Ovary (tissue), 9 donors: ENCODE data around the gene SIRT3. TPM values are rescaled to one million over a fixed set of nuclear protein-coding genes. Genes with fewer than 3 reads are reported as not detected.
A peak's percentile ranks its signal among the peaks of the same experiment; 100 is the strongest.

Source experiments
- DNase-seq, 5 donors: peaks; one replicate each; pipeline ENCODE4 v3.0.0-alpha.2; 2019 to 2020
- H3K27ac ChIP-seq, 2 donors: fragments of 200-600 bp; one replicate each; pipeline versions ENCODE4 v1.5.1 to v1.8.0; 2019 to 2022
- H3K27me3 ChIP-seq: fragments of 200-600 bp; one replicate; pipeline ENCODE4 v1.8.0; 2022
- H3K36me3 ChIP-seq: fragments of 200-600 bp; sonication (generic); one replicate; pipeline ENCODE4 v1.5.1; 2019
- H3K4me1 ChIP-seq: one replicate; pipeline ENCODE4 v1.8.1; 2013; ENCODE audit warnings: mild to moderate bottlenecking, moderate library complexity; ENCODE audit not compliant: insufficient read depth
- H3K4me3 ChIP-seq: fragments of 200-600 bp; sonication (generic); one replicate; pipeline ENCODE4 v1.5.1; 2017
- H3K9me3 ChIP-seq, 2 donors: fragments of 200-600 bp in 1 of 2; sonication (generic) in 1 of 2; one replicate each; pipeline versions ENCODE4 v1.5.1 to v1.8.1; 2013 to 2019; ENCODE audit warnings: mild to moderate bottlenecking in 1 of 2, moderate library complexity in 1 of 2
- EP300 ChIP-seq: sonication (generic); formaldehyde crosslinking; IDR thresholded peaks from one replicate; pipeline ENCODE4 v1.6.1; 2017; ENCODE audit warnings: antibody characterized with exemption
- POLR2A ChIP-seq: fragments of 450-650 bp; IDR thresholded peaks from one replicate; pipeline ENCODE4 v1.6.1; 2017; ENCODE audit warnings: antibody characterized with exemption, mild to moderate bottlenecking, moderate library complexity
- WGBS, 3 donors: extraction: QIAGEN DNeasy Blood & Tissue Kit in 1 of 3; methylation state at CpG; one replicate each; pipeline versions ENCODE4 v1.1.5 to v1.1.7; 2013 to 2017; 5-methylcytosine and 5-hydroxymethylcytosine counted together
- intact Hi-C, 4 donors: fragments of 100-400 bp; cut with DNase I; formaldehyde crosslinking; loops; one replicate each; pipeline versions ENCODE4 v1.11.0 to v1.15.1; 2022 to 2023
- polyA plus RNA-seq, 2 donors: library from polyadenylated mRNA; stranded (reverse); fragments of 200-250 nt in 1 of 2; fragments of 350-450 nt in 1 of 2; fragmentation: Illumina TruSeq in 1 of 2; extraction: RNeasy Lipid Tissue Mini Kit (QIAGEN cat#74804) in 1 of 2; gene quantifications; one replicate each; pipeline ENCODE4 v1.2.3, GENCODE V29; 2013 to 2014
- total RNA-seq, 7 donors: library from RNA; depleted of rRNA in 2 of 7; stranded (reverse); fragments of >200 nt in 2 of 7; fragmentation: NEBNext Ultra II Directional in 3 of 7; extraction: Animal tissue kit (Norgen Biotek cat#: 25700) in 3 of 7; gene quantifications; one replicate each; pipeline versions ENCODE4 v1.1.0 to v1.2.4, GENCODE V29; 2016 to 2023
- TF ChIP-seq, protein P1 (sequence below), 3 donors: fragments of 450-650 bp in 2 of 3; fragments of 200-600 bp in 1 of 3; IDR thresholded peaks; one replicate each; pipeline versions ENCODE4 v1.5.1 to v1.8.0; 2016 to 2022; ENCODE audit warnings: antibody characterized with exemption in 3 of 3, mild to moderate bottlenecking in 1 of 3
- donor health status: DM: no; HTN: no; CAD: no; lungs with moderate emphysema.
- donor health status: DM: no; HTN: no; CAD: no.
- donor health status: Bipolar disorder and iron deficiency.
- donor health status: DM: yes; HTN: yes; CAD: no.
- donor health status: DM: no; HTN: no; CAD: no.
- donor health status: DM: yes; HTN: yes; CAD: no.

The SIRT3 gene
- total and polyA plus RNA-seq, 9 donors, result 11.1 to 24.4 (median 21.5) TPM

DNA sequence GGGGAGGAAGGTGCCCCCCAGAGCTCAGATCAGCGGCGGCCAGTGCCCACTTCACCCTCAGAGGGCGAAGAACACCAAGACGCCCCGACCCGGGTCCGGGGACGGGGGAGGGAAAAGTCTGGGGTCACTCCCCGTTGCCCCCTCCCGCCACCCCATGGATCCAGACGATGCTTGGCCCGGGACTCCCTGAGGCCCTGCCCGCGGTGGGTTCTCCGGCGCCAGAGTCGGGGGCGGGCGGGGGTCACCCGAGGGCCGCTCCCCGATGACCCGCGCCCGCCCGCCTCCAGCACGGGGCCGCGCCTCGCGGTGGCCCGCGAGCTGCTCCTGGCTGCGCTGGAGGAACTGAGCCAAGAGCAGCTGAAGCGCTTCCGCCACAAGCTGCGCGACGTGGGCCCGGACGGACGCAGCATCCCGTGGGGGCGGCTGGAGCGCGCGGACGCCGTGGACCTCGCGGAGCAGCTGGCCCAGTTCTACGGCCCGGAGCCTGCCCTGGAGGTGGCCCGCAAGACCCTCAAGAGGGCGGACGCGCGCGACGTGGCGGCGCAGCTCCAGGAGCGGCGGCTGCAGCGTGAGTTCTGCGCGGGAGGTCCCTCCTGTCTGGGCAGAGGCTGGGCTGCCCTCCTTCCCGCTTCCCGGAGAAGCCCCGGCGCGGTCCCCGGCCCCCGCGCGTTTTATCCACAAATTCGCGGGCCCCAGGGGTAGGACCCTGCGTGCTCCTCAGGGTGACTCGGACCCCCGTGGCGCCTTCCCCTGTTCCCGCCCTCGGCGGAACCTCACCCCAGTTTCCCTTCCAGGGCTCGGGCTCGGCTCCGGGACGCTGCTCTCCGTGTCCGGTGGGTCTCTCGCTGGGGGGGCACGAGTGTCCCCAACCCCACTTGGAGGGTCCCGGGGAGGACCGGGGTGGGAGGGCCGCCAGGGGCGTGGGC is 43.2 kb upstream of the SIRT3 start:
- Histone ChIP-seq H3K27me3 (peaks cover 5% of the 10 kb centered on the region), H3K4me3 (no peak overlapping the region), H3K36me3 (no peaks in the 10 kb centered on the region), H3K27ac (no peak overlapping the region), H3K9me3 (no peaks in the 10 kb centered on the region), H3K4me1 (peaks cover 3% of the 10 kb centered on the region)
- WGBS, 3 donors, result 8 to 16% (median 9%) methylated on average over 53 to 97 of the region's 97 CpGs
- peak in 1 of 5 donors; percentile 35 for DNase-seq
- intact Hi-C loops, result no loop called here
- TF ChIP-seq POLR2A, result no peak
- TF ChIP-seq, protein P1, sequence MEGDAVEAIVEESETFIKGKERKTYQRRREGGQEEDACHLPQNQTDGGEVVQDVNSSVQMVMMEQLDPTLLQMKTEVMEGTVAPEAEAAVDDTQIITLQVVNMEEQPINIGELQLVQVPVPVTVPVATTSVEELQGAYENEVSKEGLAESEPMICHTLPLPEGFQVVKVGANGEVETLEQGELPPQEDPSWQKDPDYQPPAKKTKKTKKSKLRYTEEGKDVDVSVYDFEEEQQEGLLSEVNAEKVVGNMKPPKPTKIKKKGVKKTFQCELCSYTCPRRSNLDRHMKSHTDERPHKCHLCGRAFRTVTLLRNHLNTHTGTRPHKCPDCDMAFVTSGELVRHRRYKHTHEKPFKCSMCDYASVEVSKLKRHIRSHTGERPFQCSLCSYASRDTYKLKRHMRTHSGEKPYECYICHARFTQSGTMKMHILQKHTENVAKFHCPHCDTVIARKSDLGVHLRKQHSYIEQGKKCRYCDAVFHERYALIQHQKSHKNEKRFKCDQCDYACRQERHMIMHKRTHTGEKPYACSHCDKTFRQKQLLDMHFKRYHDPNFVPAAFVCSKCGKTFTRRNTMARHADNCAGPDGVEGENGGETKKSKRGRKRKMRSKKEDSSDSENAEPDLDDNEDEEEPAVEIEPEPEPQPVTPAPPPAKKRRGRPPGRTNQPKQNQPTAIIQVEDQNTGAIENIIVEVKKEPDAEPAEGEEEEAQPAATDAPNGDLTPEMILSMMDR (IDR thresholded peaks at IDR 0.05), result no peak
- TF ChIP-seq EP300, result no peak

DNA sequence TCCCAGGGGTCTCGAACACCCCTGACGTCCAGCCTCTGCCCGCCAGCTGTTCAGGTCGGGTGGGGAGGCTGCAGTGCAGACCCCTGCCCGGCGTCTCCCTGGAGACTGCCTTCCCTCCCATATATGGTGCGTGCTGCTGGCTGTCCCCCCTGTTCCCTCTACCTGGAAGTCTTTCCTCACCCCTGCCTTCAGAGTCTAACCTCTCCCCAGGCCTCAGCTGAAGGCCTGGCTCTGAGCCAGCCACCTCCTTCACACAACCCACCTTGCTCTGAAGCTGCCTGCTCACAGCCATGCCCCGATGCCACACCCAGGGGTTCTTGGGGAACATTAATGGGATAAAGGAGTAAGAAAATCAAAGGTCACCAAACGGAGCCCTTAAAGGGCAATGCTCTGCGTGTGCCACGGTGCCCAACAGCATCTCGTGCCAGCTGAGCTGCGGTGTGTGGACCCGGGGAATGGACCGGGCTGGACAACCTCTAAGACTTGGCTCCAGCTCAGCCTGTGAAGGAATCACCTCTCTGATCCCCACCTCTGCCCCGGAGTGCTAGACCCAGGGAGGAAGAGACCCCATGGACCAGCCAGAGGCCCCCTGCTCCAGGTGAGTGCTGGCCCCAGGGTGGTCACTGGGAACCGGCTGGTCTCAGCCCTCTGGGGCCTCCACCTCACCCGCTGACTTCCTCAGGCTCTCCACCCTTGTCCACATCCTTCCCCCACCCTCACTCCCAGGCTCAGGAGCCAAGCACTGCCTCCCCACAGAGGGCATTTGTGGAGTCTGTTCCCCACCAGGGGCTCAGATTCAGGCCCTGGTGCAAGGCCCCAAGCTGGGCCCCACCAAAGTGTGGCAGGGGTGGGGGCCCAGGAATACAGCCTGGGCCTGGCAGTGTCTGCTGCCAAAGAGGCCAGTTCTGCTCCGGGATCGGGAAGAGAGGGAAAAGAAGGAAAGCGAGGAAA is 42.1 kb upstream of the SIRT3 start, which contains the start of gene NLRP6:
TSS of gene NLRP6 (plus strand) at position 407 of the 951 bp plus-strand sequence. CDS start at position 570, 163 bp downstream.
- TF ChIP-seq, protein P1 (IDR thresholded peaks at IDR 0.05), result no peak
- TF ChIP-seq EP300, result no peak
- TF ChIP-seq POLR2A, result no peak
- 71 to 73% (median 72%) methylated on average over 21 of the region's 21 CpGs for WGBS, 3 donors
- peak in 1 of 5 donors; percentile 29 for DNase-seq
- H3K36me3 ChIP-seq, result no peaks in the 10 kb centered on the region
- H3K9me3 ChIP-seq, result no peaks in the 10 kb centered on the region
- peaks cover 3% of the 10 kb centered on the region for H3K4me1 ChIP-seq
- peaks cover 5% of the 10 kb centered on the region for H3K27me3 ChIP-seq
- intact Hi-C loops, result no loop called here
- H3K4me3 ChIP-seq, result no peak within 1 kb of the TSS
- H3K27ac ChIP-seq, result no peak within 1 kb of the TSS

DNA sequence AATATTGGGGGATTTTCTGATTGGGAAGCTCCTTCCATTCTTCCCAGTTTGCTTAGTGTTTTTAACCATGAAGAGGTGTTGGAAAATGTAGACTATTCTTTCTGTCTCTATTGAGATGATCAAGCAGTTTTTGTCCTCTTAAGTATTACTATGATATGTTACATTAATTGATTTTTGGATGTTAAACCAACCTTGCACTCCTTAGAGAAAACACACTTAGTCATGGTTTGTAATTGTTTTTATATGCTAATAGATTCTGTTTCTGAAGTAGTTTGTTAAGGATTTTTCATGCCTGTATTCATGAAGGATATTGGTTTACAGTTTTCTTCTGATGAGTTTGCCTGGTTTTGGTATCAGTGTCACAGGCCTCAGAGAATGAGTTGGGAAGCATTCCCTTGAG is 40.1 kb upstream of the SIRT3 start:
- intact Hi-C loops, result no loop called here
- no peak for DNase-seq
- H3K9me3 ChIP-seq, result no peaks in the 10 kb centered on the region
- H3K27me3 ChIP-seq, result peaks cover 5% of the 10 kb centered on the region
- TF ChIP-seq POLR2A (no peak), EP300 (no peak)
- TF ChIP-seq, protein P1 (IDR thresholded peaks at IDR 0.05), result no peak
- H3K27ac ChIP-seq, result no peak overlapping the region
- peaks cover 3% of the 10 kb centered on the region for H3K4me1 ChIP-seq
- no peak overlapping the region for H3K4me3 ChIP-seq
- no peaks in the 10 kb centered on the region for H3K36me3 ChIP-seq

DNA sequence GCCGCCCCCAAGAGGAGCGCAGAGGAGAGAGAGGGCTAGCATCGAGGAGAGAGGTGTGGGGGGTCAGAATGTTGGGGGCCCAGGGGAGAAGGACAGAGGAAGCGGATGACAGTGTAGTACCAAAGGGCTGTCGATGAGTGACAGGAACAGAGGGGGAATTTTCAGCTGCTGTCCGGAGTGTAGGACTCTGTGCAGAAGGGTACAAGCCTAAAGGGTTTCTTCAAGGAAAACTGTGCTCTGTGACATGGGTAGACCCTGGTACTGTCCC is 36.7 kb upstream of the SIRT3 start:
- TF ChIP-seq POLR2A, result no peak
- TF ChIP-seq, protein P1 (IDR thresholded peaks at IDR 0.05), result no peak
- TF ChIP-seq EP300, result no peak
- H3K36me3 ChIP-seq, result no peaks in the 10 kb centered on the region
- no peak for DNase-seq
- H3K4me1 ChIP-seq, result no peaks in the 10 kb centered on the region
- H3K4me3 ChIP-seq, result no peak overlapping the region
- intact Hi-C loops, result no loop called here
- no peak overlapping the region for H3K27ac ChIP-seq
- no peaks in the 10 kb centered on the region for H3K27me3 ChIP-seq
- WGBS, 3 donors, result 78 to 87% (median 86%) methylated on average over 6 of the region's 6 CpGs
- no peaks in the 10 kb centered on the region for H3K9me3 ChIP-seq
